OCI-LY7 (cell line): ENCODE measurements around the gene CECR2.

Experiments used
- EZH2phosphoT487 ChIP-seq: fragments of 200-600 bp; sonication (generic); IDR thresholded peaks from 2 replicates; pipeline ENCODE4 v1.6.1; 2018; ENCODE audit warnings: low read depth, borderline replicate concordance, mild to moderate bottlenecking, mixed run types, antibody characterized with exemption, low read length, moderate library complexity, mixed read lengths
- TF ChIP-seq, protein P1 (sequence below): fragments of 200-600 bp; sonication (generic); conservative IDR thresholded peaks from 2 replicates; pipeline ENCODE4 v1.5.1; 2014; ENCODE audit warnings: mild to moderate bottlenecking, antibody characterized with exemption, low read length, moderate library complexity, mixed read lengths

GRCh38 chr22:17346578-17346977, 22.7 kb upstream of the CECR2 start:
- TF ChIP-seq, protein P1, sequence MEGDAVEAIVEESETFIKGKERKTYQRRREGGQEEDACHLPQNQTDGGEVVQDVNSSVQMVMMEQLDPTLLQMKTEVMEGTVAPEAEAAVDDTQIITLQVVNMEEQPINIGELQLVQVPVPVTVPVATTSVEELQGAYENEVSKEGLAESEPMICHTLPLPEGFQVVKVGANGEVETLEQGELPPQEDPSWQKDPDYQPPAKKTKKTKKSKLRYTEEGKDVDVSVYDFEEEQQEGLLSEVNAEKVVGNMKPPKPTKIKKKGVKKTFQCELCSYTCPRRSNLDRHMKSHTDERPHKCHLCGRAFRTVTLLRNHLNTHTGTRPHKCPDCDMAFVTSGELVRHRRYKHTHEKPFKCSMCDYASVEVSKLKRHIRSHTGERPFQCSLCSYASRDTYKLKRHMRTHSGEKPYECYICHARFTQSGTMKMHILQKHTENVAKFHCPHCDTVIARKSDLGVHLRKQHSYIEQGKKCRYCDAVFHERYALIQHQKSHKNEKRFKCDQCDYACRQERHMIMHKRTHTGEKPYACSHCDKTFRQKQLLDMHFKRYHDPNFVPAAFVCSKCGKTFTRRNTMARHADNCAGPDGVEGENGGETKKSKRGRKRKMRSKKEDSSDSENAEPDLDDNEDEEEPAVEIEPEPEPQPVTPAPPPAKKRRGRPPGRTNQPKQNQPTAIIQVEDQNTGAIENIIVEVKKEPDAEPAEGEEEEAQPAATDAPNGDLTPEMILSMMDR: no peak
- no peak for TF ChIP-seq EZH2phosphoT487
